ENCODE results near the gene SLC24A4. TPM values are rescaled to one million over a fixed set of nuclear protein-coding genes. Genes with fewer than 3 reads are reported as not detected.

Gene SLC24A4
- total RNA-seq, 1 experiment from 2014 or later, result not detected

- no peak for DNase-seq (ENCODE audit: low read depth)
Measured at GRCh38 chr14:92316176-92316575, 6.8 kb upstream of the SLC24A4 start.

- DNase-seq (ENCODE audit: low read depth), result no peak
Measured at GRCh38 chr14:92316937-92317336, 6.0 kb upstream of the SLC24A4 start.

- peak; percentile 54 for DNase-seq (ENCODE audit: low read depth)
Measured at GRCh38 chr14:92317511-92317910, 5.5 kb upstream of the SLC24A4 start.

- no peak for DNase-seq (ENCODE audit: low read depth)
Measured at GRCh38 chr14:92321701-92322100, 1.3 kb upstream of the SLC24A4 start.

GRCh38 chr14:92322516-92322915 lies 449 bp upstream of the SLC24A4 start:
- no peak for DNase-seq (ENCODE audit: low read depth)

- no peak for DNase-seq (ENCODE audit: low read depth)
Measured at GRCh38 chr14:92323916-92324818, 1.2 kb downstream of the SLC24A4 start.

- no peak for DNase-seq (ENCODE audit: low read depth)
Measured at GRCh38 chr14:92325835-92326234, 2.9 kb downstream of the SLC24A4 start.

GRCh38 chr14:92328664-92329255 lies 5.8 kb downstream of the SLC24A4 start:
- no peak for DNase-seq (ENCODE audit: low read depth)

- no peak for DNase-seq (ENCODE audit: low read depth)
Measured at GRCh38 chr14:92334050-92334449, 11.1 kb downstream of the SLC24A4 start.

GRCh38 chr14:92336363-92336762 lies 13.4 kb downstream of the SLC24A4 start:
- DNase-seq (ENCODE audit: low read depth), result no peak

- DNase-seq (ENCODE audit: low read depth), result no peak
Measured at GRCh38 chr14:92339426-92339825, 16.5 kb downstream of the SLC24A4 start.

GRCh38 chr14:92340071-92340470 lies 17.1 kb downstream of the SLC24A4 start:
- DNase-seq (ENCODE audit: low read depth), result no peak

GRCh38 chr14:92340931-92341330 lies 18.0 kb downstream of the SLC24A4 start:
- DNase-seq (ENCODE audit: low read depth), result no peak

GRCh38 chr14:92341791-92342190 lies 18.8 kb downstream of the SLC24A4 start:
- no peak for DNase-seq (ENCODE audit: low read depth)

GRCh38 chr14:92348154-92348553 lies 25.2 kb downstream of the SLC24A4 start:
- no peak for DNase-seq (ENCODE audit: low read depth)

- no peak for DNase-seq (ENCODE audit: low read depth)
Measured at GRCh38 chr14:92351750-92352149, 28.8 kb downstream of the SLC24A4 start.

GRCh38 chr14:92352158-92352985 lies 29.4 kb downstream of the SLC24A4 start:
- DNase-seq (ENCODE audit: low read depth), result peak; percentile 2

GRCh38 chr14:92353447-92353846 lies 30.5 kb downstream of the SLC24A4 start:
- DNase-seq (ENCODE audit: low read depth), result no peak

- DNase-seq (ENCODE audit: low read depth), result no peak
Measured at GRCh38 chr14:92356677-92357076, 33.7 kb downstream of the SLC24A4 start.

- DNase-seq (ENCODE audit: low read depth), result no peak
Measured at GRCh38 chr14:92360651-92361370, 37.8 kb downstream of the SLC24A4 start.

- no peak for DNase-seq (ENCODE audit: low read depth)
Measured at GRCh38 chr14:92362781-92363235, 39.8 kb downstream of the SLC24A4 start.
